ENCODE results near the gene RPS16.

RPS16 gene

GRCh38 chr19:39448271-39448670, 12.5 kb upstream of the RPS16 start:
- DNase-seq, result no peak

GRCh38 chr19:39446365-39447084, 10.8 kb upstream of the RPS16 start:
- no peak for DNase-seq

- DNase-seq, result peak; percentile 97
Measured at GRCh38 chr19:39445196-39446111, 9.7 kb upstream of the RPS16 start, which contains the start of gene SUPT5H. Gene SUPT5H (plus strand): TSS chr19:39445582. CDS start chr19:39445891, 309 bp downstream.

- no peak for DNase-seq
Measured at GRCh38 chr19:39444598-39445195, 8.9 kb upstream of the RPS16 start.

GRCh38 chr19:39438270-39438934, 2.7 kb upstream of the RPS16 start:
- DNase-seq, result no peak

GRCh38 chr19:39436350-39436716, 584 bp upstream of the RPS16 start:
- no peak for DNase-seq

GRCh38 chr19:39434123-39435076, 1.3 kb downstream of the RPS16 start:
- DNase-seq, result no peak

- DNase-seq, result no peak
Measured at GRCh38 chr19:39433480-39434079, 2.2 kb downstream of the RPS16 start.

- DNase-seq, result no peak
Measured at GRCh38 chr19:39432677-39433025, 3.1 kb downstream of the RPS16 start.

- peak; percentile 83 for DNase-seq
Measured at GRCh38 chr19:39430675-39431593, 4.8 kb downstream of the RPS16 start.

- no peak for DNase-seq
Measured at GRCh38 chr19:39428283-39429112, 7.3 kb downstream of the RPS16 start.

GRCh38 chr19:39427707-39428106, 8.0 kb downstream of the RPS16 start:
- DNase-seq, result no peak

- no peak for DNase-seq
Measured at GRCh38 chr19:39426170-39426569, 9.6 kb downstream of the RPS16 start.

- DNase-seq, result no peak
Measured at GRCh38 chr19:39425744-39426143, 10.0 kb downstream of the RPS16 start.

GRCh38 chr19:39424934-39425333, 10.8 kb downstream of the RPS16 start:
- no peak for DNase-seq

GRCh38 chr19:39423258-39424086, 12.3 kb downstream of the RPS16 start:
- no peak for DNase-seq

GRCh38 chr19:39422020-39422419, 13.7 kb downstream of the RPS16 start:
- DNase-seq, result no peak

- DNase-seq, result no peak
Measured at GRCh38 chr19:39420769-39421168, 15.0 kb downstream of the RPS16 start.

- DNase-seq, result no peak
Measured at GRCh38 chr19:39419003-39419402, 16.7 kb downstream of the RPS16 start.

Measured in activated naive CD4-positive, alpha-beta T cell treated with Interleukin-2 at 50 U/mL for 16 hours (primary cell).